Stimulated activated naive CD4-positive, alpha-beta T cell treated with Interleukin-2 at 50 U/mL for 16 hours (primary cell): ENCODE measurements around the gene CCDC102A.

Experiments
- DNase-seq: peaks from one replicate; lab custom pipeline; 2025; lab: John Stamatoyannopoulos, UW

Gene CCDC102A

DNA sequence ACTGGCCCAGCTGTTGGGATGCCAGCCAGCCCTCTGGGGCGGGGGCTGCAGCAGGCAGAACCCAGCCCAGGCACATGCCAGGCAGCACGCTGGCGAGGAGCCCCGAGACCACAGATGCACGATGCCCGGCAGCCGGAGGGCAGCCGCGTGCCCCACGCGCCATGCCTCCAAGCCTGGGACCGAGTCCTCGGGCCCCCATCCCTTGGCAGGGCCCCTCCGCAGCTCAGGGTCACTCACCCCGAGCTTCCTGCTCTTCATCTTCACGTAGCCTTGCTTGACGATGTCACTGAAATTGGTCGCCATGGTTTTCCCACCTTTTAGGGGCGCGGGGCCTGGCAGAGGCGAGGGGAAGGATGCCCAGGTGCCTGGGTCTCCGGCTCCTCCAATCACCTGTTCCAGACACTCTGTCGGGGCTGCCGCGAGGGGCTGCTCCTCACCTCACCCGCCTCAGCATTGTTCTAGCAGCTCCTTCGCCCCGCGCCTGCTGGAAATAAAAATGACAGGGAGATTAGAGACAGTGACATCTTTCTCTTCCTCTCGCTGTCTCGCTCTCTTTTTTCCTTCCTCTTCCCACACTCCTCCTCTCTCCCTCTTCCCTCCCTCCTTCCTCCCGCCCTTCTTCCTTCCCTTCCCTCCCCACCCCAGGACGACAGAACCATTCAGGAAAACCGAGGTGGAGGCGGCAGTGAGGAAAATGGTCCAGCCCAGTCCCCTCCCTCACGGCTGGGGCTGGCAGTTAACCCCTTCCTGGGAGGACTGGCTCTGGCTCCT lies 57.0 kb downstream of the CCDC102A start:
- DNase-seq = no peak

DNA sequence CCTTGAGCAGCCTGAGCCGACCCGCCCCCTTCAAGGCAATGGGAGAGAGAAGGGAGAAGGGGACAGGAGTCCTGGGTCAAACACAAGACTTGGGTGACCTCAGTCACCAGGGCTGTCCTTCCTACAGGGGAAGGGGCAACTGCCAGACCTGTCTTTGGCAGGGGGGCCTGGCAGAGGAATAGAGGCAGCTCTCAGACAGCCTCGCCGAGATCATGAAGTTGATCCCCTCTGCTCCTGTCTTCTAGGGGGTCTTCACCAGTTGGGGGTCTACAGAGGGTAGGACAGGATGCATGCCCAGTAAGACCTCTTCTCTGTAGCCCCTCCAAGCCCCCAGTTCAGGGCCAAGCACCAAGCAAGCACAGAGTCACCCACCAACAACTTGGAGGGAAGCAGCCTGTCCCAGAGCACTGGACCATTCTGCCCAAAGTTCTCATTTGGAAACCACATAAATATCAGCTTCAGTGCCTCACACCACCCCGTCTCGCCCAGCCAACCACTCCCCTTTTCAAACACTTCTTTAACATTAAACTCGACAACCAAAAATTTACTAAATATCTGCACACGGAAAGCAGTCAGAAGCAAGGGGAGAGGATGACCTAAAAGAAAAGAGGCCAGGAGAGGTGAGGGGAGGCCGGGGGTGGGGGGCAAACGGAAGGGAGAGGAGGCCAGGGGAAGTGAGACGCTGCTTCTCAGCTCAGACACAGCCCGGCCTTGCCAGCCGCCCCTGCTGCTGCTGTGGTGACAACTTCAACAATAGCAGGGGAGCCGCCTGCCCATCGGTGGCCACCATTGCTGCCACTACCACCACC lies 57.8 kb downstream of the CCDC102A start:
- DNase-seq = no peak

DNA sequence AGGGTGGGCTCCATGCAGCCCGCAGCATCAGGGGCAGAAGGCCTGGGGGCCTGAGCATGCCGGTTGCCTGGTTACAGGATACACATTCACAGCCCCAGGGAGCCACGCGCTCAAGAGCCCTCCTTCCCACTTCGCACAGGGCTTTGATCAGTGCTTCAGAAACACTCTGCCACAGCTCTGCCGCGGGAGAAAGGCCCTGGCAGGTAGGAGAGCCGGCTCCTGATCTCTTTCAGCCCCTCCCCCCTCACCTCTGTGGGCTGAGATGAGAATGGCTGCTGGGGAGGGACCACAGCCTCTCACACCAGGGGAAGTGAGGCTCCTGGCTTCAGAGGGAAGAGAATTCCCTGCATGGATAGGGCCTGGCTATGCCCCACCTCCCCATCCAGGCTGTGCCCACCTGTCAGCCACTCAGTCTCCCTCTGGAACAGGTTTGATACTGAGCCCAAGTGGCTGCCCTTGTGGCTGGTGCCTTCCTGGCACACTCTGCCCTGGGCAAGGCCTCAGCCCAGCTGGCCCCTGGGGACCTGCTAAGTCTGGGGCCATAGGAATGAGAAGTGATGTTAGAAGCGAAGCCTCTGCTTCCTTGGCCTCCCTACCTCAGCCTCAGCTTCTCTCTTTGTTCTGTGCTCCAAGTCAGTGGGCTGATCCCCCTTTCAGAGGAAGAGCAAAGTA lies 58.7 kb downstream of the CCDC102A start:
- no peak for DNase-seq

DNA sequence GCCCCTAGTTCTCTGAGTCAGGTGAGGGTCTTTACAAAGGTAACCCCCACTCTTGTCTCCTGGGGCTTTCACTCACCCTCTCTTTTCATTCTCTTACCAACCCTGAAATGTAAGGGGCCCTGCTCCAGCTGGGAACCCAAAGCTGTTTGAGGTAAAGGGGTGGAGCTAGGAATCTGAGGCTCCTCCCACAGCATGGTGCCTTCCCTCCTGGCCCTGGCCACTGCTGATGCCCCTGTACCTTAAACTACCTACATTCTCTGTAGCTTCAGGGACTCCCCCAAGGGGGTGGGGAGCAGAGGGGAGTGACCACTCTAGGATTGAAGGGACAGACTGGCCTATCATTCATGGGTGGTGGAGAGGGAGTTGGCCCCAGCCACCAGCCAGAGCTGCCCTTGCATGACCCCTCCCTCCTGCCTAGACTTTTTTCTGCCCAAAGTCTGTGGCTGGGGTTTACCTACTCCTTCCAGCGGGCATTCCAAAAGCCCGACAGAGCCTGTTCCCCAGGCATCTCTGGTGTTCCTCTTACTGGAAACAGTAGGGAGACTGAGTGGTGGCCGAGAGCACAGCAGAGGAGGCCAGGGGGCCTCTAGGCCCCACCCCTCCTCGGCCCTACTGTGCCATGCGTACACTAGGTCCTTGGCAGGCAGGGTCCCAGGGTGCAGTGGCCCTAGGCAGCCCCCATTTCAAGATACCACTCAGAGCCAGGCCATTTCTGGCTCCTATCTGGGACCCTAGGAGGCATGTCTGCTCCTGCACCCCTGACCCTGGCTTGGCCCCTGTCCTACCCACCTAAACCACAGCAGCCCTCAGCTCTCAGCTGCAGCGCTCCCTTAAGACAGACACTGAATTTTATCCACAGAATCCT lies 59.6 kb downstream of the CCDC102A start:
- no peak for DNase-seq

DNA sequence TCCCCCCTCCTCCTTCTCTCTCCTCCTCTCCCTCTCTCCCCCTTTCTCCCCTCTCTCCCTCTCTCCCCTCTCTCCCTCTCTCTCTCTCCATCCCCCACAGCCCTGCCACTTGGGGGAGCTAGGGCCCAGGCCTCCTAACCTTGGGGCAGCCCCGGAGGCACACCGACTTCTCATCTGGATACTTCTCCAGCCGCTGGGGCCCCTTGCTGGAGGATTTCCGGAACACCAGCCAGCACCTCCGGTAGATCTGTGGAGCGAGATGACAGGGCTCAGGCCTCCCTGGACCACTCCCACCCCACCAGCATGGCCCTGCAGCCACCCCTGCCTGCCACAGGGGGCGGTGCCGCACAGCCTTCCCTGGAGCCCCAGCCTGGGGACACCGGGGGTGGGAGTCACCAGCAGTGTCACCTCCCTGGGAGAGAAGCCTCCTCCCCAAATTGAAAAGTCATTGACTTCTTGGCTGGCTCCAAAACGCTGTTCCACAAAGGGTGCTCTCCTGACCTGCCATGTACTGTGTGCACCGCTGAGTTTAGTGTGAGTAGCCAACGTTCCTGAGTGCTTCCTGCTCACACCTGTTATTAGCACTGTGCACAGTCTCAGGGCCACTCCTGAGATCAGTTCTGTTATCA lies 60.5 kb downstream of the CCDC102A start:
- DNase-seq = peak; percentile 62

DNA sequence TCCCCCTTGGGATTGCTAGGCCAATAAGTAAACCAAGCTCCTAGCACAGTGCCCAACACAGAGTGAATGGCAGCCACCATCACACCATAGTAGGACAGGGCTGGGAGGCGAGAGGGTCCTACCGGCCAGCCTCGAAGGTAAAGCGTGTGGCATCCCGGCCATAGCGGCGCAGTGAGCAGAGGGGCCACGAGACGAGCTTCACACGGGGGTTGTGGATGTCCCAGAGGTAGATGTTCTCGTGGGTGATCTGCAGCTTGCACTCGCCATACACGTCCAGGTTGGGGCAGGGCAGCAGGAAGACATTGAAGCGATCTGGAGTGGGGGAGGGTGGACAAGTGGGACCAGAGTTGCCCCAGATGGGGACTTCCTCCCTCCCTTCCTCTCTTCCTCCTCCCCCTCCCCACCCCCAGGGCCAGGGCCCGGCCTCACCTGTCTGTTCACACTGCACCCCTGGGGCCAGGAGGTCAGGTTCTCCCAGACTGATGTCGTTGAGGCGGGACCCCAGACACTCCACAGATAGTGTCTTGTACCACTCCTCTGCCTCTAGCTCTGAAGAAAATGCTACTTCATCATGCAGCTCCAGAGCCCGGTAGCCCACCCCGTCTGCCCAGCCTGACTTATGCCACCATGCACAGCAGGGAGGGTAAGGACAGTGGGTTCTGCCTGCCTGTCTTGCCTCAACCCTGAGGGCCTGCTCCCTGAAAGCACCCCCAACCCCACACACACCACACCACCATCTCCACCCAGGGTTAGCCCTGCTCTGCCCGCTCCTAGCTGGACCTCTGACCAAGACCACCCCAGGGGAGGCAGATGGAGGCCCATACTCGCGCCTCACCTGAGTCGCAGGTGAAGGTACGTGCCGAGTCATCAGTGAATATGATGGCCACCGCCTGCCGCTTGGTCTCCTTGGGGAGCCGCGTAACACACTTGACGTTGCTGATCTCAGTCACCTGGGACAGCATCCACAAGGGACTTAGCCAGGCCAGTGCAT lies 61.4 kb downstream of the CCDC102A start:
- no peak for DNase-seq

DNA sequence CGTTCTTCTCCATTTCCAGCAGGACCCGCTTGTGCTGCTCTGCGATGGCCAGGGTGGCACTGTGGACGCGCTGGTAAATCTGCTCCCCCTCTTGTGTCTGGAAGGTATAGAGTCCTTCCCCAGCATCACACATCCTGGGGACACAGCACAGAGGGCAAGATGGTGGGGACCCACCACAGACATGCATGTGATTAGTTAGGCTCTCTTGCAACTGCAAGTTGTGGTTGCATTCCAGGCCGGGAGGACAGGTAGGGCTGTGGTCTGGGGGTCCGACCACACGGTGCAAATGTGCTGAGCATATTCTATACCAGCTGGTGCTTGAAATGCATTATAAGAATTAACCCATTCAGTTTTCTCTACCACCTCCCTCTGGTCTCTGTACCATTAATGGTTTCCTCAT lies 62.5 kb downstream of the CCDC102A start:
- DNase-seq = no peak

DNA sequence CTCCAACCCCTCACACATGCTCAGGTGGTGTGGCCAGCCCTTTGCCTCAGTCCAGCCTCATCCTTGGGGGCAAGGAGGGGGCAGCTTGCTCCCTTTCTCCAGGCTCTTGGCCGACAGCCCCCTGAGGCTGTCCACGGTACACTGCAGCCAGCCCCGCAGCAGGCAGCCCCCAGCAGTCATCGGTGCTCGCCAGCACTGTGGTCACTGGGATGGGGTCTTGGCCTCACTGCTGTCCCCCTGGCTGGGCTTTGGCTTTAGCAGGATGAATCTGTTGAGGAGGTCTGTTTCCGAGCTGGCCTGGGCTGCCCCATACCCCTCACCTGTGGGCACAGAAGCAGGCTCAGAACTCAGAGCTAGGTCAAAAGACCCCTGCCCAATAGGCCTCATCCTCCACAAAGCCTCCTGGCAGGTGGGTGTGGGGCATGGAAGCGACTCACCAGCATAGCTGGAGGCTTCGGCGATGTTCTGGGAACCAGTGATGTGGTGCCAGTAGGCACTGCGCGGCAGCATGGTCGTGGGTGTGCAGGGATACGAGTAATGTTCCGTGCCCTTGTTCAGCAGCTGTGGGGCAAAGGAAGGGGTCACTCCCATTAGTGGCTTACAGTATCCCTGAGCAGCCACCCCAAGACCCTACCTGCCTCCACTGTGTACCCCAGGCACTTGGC lies 63.1 kb downstream of the CCDC102A start:
- no peak for DNase-seq

DNA sequence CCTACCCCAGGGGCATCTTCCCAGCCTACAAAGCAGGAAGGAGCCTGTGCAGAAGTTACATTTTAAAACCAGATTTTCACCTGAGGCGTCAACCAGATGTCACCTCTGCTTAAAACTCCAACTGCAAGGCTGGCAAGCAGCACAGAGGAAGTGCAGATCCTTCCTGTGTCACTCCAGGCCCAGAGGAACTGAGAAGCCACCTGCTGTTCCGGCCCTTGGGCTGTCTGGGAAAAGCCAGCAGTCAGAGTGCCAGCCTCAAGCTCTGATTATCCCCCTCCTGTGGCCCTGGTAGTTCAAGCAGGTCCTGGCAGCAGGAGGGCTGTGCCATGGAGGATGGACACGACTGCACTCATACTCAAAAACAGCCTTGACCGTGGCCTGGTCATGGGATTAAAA lies 63.7 kb downstream of the CCDC102A start:
- DNase-seq = no peak

DNA sequence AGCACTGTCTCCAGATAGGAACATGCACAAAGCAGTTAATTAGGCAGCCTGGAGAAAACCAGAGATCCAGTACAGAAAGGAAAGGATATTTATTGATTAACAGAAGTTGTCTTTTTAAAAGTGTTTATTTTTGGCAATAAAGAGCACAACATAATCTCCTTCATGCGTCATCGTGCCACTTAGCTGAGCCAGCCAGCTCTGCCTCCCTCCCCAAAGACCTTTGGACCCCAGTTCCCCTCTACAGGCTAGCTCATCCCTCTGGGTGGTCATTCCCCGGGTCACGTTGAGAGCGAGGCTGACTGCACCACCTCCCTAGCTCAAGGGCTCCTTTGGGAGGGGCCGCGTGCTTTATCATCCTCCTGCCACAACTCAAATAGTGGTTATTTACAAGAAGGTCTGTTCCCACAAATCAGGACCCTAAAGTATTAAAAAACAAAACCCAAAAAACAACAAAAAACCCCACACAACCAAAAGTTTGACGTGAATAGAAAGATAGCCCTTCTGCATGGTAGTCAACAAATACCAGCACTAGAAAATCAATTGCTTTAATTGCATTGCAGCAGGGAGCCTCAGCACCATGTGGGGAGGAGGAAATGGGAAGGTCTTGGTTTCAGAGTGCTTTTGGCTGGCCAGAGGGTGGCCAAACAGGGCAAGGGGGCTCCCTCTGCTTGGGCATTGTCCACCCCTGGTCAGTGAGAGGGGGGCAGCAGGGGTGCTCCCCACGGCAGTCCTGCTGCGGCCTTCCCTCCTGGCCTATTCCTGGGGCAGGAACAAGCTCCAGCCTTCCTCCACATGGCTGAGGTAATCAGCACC lies 64.3 kb downstream of the CCDC102A start:
- no peak for DNase-seq

DNA sequence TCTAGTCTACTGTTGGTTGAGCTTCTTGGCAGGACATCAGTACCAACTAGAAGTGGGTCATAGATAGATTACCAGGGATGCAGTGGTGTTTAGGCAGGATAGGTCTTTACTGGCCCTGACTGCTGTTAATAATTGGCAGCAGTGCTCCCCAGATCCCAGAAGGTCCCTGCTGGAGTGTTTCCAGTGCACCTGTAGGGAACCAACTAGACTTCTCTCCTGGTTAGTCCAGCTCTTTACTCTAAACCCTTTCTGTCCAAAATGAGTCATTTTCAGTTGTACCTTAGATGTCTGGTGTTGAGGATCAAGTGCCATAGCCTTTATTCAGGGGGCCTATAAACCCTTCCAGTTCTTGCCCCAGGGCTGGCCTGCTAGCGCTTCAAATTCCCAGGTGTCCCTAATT lies 65.2 kb downstream of the CCDC102A start:
- no peak for DNase-seq

DNA sequence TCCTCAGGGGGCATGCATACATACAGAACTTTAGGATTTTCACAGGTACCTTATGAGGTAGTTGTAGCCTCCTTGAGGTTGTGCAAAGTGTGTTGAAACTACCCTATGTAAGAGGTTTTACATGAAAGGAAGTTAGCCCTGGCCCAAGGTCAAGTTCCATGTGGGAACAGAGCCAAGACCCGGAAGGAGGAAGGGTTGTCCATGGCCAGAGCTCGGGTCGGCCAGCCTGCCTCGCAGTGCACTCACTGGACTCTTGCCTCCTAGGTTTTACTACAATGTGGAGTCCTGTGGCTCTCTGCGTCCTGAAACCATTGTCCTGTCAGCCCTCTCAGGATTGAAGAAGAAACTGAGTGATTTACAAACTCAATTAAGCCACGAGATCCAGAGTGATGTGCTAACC lies 65.7 kb downstream of the CCDC102A start:
- no peak for DNase-seq

DNA sequence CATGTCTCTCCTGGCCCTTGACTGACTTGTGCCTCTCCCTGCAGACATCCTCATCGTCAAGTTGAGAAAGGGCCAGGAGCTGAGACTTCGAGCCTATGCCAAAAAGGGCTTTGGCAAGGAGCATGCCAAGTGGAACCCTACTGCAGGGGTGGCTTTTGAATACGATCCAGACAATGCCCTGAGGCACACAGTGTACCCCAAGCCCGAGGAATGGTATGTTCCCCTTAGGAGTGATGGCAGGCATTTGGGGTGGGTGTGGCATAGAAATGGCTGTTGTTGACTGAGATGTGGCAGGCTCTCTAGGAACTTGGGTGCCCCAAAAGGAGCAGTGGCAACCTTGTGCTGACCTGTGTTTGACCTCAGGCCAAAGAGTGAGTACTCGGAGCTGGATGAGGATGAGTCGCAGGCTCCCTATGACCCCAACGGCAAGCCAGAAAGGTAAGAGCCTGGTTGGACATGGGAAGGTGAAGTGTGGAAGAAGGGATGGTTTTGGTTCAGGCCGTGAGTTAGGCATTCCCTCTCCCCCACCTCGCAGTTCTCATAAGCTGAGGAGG lies 66.4 kb downstream of the CCDC102A start:
- DNase-seq = no peak

DNA sequence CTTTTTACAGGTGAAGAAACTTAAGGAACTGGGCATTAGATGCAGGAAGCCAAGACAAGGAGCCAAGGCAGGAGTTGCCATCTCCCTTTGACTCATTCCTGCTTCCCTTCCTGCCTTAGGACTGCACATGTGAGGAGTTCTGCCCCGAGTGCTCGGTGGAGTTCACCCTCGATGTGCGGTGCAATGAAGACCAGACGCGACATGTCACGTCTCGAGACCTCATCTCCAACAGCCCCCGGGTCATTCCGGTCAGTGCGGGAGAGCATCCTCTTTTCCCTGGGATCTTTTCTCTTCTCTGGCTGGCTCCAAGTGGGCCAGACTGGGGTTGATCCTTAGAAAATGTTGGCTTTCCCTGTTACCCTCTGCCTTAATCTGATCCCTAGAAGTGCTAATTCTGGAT lies 67.3 kb downstream of the CCDC102A start:
- no peak for DNase-seq

DNA sequence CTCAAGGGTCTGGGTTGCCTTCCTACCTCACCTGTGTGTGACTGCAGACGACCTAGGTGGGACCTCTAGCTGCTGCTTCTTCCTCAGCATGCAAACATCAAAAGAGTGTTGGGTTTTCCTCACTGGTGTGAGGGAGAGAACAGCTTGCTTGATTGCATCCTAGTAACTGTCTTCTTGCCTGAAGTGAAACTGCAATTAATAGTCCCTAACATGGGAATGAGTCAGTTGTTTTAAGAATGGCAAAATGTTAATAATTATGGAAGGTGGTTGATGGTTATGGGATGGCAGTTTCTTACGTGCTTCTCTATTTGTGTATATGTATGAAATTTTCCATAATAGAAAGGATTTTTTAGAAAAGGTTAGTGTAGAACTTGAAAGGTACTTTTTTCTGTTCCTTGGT lies 68.0 kb downstream of the CCDC102A start:
- DNase-seq = no peak

DNA sequence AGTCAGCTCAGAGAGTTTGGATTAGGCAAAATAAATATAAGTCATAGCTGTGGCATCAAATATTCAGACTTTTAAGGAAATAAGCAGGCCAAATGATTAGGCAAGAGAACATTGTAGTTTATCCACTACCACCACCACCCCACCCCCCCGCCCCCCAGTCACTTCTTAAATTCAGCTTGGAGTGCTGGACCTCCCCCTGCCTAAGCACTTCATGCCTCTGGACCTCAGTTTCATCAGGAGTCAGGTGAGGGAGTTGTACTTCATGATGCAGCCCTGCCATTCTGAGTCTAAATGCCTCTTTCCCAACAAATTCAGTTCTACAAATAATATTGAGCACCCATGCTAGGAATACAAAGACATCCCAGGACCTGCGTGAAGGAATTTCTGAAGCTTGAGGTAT lies 71.8 kb downstream of the CCDC102A start:
- DNase-seq = no peak

DNA sequence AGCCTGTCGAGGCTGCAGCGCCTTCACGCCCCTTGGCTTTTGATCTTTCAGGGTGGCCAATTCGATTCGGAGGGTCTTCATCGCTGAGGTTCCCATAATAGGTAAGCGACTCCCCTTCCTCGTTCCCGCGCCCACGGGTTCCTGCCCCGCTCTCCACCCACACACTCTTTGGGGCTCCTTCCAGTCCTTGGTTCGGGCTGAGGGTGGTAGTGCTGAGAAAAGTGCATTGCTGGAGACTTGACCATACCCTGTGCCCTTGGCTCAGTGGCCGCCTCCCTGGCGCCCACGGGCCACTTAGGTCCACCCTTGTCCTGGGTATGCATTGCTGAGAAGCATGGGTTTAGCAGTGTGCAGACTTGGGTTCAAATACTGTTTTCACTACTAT lies 73.4 kb downstream of the CCDC102A start:
- no peak for DNase-seq

DNA sequence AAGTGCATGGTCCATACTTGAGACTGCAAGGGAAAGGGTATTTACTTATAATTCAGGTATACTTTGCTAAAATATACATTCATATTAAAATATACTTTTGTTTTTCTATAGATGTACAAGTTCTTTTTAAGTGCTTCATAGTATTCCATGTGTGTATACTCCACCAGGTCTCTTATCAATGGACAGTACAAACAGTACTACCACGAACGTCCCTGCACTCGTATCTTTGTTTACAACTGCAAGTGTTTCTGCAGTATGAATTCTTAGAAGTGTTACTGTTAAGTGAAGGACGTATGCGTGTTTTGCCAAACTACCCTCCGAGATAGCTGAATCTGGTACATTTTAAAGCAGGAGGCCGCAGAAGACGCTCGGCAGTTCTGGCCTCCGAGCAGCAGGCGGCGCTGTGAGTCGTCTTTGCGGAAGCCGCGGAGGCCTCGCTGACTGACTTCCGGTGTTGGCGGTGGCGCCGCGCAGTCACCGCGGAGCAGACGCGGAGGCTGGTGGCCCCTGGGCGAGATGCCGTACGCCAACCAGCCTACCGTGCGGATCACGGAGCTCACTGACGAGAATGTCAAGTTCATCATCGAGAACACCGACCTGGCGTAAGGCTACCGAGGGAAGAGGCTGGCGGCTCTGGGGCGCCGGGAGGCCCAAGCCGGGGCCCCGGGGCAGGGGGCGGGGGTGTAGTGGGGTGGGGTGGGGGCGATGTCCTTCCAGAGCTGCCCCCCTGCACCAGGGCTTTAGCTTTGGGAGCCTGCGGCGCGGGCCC lies 74.0 kb downstream of the CCDC102A start, which contains the start of gene POLR2C:
TSS of gene POLR2C (plus strand) at position 471 of the 769 bp plus-strand sequence. CDS start at position 517, 46 bp downstream.
- DNase-seq = peak; percentile 90
